GM12865 (cell line): ENCODE data around the gene CTNNA3.

Source experiments
- DNase-seq: peaks from one replicate; pipeline ENCODE4 v3.0.0; 2010; ENCODE audit warnings: low read depth
- H3K4me3 ChIP-seq: 2 replicates; pipeline ENCODE4 v1.5.1; 2011; ENCODE audit warnings: mild to moderate bottlenecking, low read depth, low read length, control low read depth
- CTCF ChIP-seq: IDR thresholded peaks from 2 replicates; pipeline ENCODE4 v1.5.1; 2011; ENCODE audit warnings: low read length, control low read depth, low read depth, inconsistent platforms; ENCODE audit not compliant: insufficient read depth; ENCODE audit errors: missing control alignments

Gene CTNNA3

GRCh38 chr10:67606572-67606971 is 89.4 kb downstream of the CTNNA3 start:
- TF ChIP-seq CTCF = no peak
- H3K4me3 ChIP-seq = no peak overlapping the region
- DNase-seq = no peak

GRCh38 chr10:67603701-67604100 is 92.3 kb downstream of the CTNNA3 start:
- H3K4me3 ChIP-seq = no peak overlapping the region
- DNase-seq = no peak
- TF ChIP-seq CTCF = no peak

GRCh38 chr10:67603086-67603485 is 92.9 kb downstream of the CTNNA3 start:
- no peak for TF ChIP-seq CTCF
- no peak for DNase-seq
- no peak overlapping the region for H3K4me3 ChIP-seq

- no peak for TF ChIP-seq CTCF
- no peak overlapping the region for H3K4me3 ChIP-seq
- no peak for DNase-seq
Measured at GRCh38 chr10:67602268-67602950, 93.6 kb downstream of the CTNNA3 start.

- no peak for TF ChIP-seq CTCF
- H3K4me3 ChIP-seq = no peak overlapping the region
- DNase-seq = no peak
Measured at GRCh38 chr10:67599597-67599996, 96.4 kb downstream of the CTNNA3 start.

- no peak overlapping the region for H3K4me3 ChIP-seq
- TF ChIP-seq CTCF = no peak
- no peak for DNase-seq
Measured at GRCh38 chr10:67596641-67597040, 99.4 kb downstream of the CTNNA3 start.

GRCh38 chr10:67587771-67588170 is 108.2 kb downstream of the CTNNA3 start:
- DNase-seq = no peak
- no peak overlapping the region for H3K4me3 ChIP-seq
- TF ChIP-seq CTCF = no peak
